Activated CD8-positive, alpha-beta memory T cell treated with anti-CD3 and anti-CD28 coated beads for 24 hours (primary cell): Measurements from ENCODE around the gene MYO1B.

Experiments
- DNase-seq: peaks from one replicate; pipeline ENCODE4 v3.0.0-alpha.2; 2020

The MYO1B gene

DNA sequence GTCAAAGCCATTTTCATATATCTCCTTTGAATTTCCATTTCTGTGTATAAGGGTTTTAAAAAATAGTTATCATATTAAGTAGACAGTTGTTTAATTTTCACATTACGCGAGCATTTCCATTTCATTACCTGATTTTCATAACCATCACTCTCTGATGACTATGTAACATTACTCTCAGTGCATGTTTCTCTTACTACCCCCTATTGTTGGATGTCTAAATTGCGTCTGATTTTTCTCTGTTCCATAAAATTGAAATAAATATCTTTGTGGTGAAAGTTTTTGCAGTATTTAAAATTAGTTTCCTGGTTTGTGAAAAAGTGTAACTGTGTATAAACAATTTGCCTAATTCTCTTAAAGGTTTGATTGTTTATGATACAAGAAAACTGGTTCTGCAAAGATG, 123.8 kb downstream of the MYO1B start:
- no peak for DNase-seq

DNA sequence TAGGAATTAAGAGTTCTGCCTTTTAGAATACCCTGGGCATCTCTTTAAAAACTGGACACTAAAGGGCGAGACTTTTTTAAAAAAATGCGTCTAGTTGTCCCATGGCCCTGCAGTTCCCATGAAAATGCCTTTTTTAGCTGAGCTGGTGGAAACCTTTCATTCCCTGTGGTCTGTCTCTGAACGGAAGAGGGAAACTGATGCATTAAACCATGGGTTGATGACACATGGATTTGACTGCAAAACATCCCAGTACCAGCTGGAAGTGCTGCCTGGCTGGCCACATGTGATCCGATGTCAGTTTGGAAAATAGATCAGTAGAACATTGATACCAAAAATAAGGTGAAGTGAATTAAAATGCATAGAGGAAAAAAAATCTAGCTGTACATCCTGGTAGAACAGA, 129.2 kb downstream of the MYO1B start:
- DNase-seq, result no peak

DNA sequence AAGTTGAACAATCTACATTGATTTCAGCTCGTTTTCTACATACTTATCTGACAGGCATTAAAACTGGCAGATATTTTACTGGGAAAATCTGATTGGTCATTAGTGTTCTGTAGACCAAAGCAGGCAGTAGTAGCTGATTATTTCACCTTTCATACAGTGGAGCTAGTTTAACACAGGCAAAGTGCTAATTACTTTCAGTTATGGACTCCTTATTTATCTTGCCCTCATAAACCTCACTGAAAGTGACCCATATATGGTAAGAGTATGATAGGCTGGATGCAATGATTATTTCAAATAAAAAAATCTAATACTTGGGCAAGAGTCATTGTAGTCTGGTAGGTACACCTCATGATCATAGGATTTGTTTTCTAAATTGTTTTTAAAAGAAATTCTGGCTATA, 129.7 kb downstream of the MYO1B start:
- no peak for DNase-seq

DNA sequence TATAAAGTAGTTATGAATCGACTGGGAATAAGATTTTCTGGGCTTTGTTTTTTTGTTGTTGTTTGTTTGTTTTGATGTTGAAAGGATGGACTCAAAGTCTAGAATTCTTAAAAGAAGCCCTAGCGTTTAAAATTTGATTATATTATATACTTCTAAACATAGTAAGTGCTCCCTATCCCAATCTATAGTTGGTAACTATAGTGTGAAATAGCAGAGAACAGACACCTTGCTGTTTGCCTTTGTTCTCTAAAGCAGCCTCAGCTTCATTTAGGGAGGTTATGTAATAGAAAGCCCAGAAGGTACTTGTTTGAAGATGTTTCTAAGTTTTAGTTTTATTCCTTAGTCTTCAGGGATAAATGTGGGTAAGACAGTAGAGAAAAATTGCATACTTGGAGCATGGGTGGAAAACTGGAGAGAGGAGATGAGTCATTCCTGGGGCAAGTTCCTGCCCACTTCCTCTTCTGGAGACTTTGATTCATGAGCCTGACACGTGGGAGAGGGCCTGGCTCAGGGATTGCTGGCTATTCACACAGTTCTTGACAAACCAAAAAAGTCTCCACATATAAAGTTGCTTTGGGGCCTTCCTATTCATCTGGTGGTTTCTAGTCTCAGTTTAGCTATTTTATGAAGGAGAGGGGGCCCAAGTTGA, 131.9 kb downstream of the MYO1B start:
- no peak for DNase-seq

DNA sequence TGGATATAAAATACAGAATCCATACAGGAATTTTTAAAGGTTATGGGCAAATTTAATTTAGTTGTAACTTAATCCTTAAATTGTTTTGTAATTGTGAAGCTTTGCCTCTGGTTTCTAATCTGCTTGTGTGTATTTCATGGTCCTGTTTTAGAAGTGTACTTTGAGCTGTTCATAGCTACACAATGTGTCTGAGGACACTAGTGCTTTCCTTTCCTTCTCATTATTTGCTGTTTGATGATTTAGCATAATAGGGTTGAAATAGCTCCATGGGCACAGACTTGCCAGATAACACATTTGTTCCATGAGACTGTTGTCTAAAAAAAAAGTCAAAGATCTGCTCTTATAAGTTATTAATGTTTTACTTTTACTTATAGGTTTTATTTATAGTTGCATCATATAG, 134.2 kb downstream of the MYO1B start:
- DNase-seq, result no peak

DNA sequence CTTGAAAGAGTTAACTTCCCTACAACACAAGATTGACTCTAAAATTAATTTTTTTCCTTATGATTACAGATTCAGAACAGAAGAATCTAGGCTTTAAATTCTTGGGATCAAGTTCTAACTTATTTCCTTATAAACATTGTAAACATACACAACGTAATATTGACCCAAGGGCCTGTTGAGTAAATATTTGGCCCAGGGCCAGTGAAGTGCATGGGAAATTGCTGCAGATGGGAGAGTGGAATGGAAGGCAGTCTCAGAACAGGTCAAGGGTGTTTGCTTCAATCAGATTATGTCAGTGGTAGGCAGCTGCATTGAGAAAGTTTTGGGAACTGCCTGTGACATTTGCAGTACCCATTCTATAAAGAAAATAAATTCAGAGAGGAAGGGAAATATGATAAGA, 137.6 kb downstream of the MYO1B start:
- no peak for DNase-seq

DNA sequence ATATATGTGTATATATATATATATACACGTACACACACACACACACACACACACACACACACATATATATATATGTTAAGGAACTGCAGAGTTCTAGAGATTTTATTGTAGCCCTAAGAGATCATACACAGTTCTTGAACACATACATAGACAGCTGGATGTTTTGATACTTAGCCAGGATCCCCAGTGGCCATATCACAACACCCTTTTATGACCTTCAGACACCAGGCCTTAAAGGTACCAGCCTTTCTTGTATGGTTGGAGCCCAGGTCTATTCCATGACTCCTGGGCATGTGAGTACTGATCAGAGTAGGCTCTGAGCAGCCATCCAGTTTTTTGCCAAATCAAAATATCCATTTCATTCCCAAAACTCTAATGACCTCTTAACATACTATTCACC, 138.3 kb downstream of the MYO1B start:
- DNase-seq, result no peak

DNA sequence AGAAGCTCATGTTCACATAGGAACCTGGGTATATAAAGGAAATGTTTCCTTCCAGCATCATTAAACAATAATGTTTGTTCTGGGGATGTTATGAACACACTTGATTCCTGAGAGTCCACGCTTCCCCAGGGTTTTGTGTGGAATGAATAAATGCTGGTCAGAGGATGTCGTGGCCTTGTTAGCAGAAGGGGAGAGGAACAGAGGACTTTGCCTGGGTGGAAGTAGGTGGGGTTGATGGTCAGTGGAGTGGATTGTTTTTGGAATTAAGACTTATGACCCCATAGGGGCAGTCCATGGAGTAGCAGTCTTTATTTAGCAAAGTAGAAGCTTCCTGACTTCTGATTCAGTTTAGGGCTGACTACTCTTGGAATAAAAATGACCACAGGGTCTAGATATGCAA, 139.6 kb downstream of the MYO1B start:
- DNase-seq, result no peak

DNA sequence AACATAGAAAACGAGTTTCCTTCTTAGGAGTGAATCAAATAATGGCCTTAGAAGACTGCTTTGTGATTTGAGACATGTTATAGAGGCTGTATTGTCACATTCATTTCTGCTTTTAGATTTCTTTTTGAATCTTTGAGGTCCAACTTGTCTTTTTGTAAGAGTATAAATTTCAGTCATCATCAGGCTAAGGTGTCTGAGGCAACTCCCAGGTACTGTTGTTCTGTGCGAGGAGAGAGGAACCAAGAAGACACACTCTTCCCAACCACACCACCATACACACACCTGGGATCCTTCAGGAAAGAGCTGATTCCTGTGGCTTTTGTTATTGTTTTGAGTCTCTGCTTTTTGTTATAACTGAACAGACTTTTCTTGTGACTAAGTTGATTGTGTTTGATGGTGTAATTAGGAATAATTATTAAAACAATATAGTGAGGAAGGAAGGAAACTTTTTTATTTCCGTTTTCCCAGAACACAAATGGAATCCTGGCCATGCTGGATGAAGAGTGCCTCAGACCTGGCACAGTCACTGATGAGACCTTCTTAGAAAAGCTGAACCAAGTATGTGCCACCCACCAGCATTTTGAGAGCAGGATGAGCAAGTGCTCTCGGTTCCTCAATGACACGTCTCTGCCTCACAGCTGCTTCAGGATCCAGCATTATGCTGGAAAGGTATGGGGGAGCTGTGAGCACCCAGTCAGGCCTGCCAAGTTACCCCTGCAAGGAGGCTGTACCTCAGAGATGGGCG, 140.4 kb downstream of the MYO1B start:
- no peak for DNase-seq

DNA sequence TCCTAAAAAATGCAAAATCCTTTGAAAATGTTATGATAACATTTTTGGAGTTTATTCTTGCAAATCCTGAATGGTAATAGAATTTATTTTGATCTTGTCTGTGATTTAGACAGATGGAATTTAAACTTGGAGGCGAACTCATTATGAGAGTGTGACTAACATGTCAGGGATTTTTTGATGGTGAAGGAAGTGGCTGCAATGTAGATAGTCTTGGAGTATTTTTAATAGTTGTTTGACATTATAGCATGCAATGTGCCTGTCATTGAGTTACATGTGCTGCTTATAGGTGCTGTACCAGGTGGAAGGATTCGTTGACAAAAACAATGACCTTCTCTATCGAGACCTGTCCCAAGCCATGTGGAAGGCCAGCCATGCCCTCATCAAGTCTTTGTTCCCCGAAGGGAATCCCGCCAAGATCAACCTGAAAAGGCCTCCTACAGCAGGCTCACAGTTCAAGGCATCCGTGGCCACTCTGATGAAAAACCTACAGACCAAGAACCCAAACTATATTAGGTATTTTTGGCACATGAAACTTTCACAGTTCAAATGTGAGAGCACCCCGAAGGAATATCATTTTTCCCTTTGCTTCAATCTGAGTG, 141.8 kb downstream of the MYO1B start:
- no peak for DNase-seq

DNA sequence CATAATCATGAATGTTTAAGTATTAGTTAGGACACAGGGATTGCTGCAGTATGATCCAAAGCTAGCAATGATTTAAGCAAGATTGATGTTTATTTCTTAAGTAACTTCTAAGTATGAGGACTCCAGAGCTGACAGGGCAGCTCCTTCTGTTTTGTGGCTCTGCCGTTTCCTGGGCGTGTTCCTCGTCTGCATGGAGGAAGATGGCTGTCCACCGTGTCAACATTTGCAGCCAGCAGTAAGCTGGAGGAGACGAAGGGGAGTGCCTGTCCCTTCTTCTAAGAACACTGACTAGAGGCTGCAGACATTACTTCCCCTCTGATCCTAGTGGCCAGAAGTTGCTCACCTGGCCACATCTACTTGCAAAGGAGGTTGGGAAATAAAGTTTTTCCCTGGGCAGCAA, 144.1 kb downstream of the MYO1B start:
- no peak for DNase-seq

DNA sequence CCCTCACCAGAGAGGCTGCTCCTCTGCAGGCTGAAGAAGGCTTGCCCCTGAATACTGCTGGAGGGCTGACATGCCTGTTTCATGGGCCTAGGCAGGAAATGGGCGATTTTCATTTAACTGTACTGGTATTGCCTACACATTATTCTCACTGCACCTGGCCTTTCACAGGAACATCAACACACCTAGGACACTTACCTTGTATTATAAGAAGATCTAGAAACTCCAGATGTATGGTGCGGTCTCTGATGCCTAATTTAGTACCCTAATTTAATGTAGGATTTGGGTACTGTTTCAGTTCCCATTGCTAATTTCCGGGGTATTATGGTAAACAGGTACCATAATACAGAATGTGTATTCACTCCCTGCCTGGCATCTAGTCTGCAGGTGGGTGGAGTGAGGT, 146.0 kb downstream of the MYO1B start:
- DNase-seq, result no peak

DNA sequence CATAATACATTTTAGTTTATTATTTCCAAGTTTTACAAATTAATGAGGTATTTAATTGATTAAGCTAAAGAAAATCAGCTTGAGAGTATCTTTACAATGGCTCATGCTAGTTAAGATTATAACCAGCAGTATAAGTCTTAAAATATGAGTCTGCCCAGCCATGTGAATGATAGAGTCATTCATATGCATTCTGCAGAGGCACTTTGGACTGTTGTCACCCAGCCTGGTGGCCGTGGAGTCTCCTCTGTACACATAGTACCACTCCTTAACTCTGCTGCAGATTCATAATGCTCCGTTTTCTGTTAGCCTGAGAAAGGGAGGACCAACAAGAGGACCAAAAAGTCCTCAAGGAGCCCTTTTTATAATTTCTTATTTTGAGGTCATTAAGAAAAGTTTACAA, 148.8 kb downstream of the MYO1B start:
- no peak for DNase-seq

DNA sequence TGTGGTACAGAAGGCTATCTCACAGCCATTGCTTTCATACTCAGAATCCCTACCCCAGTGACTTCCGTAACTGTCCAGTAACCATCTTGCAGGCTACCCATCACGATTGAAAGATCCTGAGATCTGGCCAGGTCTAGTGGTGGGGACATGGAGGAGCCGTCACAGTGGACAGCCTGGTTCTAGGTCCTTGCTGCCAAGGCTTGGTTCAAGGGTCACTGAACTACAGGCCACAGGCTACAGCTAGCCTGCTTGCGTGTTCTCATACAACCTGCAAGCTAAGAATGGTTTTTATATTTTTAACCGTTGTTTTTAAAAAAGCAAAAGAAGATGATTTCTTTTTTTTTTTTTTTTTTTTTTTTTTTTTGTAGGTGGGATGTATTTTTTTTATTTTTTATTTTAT, 151.6 kb downstream of the MYO1B start:
- no peak for DNase-seq

DNA sequence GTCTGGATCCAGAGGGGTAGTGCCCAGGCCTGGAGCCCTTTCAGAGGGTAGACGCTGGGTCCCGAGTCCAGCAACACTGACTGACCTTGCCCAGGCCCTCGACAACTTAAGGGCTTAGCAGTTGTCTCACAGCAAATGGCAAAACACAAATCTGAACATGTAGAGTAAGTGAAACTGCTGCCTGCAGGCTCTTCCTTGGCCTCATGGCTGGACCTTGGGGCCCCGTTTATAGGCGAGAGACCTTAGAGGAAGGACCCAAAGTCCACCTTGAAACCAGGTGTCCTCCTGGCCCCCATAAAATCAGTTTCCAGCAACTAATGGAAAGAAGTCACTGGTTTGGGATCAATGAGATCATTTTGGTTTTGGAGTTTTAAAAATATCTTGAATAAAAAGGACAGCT, 154.4 kb downstream of the MYO1B start:
- no peak for DNase-seq

DNA sequence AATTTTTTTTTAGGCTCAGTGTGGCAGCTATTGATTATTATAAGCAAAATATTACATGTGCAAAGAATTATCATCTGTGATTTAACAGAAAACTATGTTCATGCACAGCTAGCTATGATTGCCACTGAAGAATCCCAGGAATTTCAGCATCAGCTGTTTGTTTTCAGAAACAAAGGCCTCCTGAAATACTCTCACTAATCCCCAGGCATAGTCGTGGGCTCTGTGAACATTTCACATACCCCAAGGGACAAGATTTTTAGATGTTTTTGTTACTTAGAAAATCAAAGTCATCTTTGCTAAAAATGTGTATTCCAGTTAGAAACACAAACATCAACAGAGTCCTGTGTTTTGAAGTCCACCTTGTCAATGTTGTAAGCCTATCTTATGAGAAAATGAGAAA, 156.1 kb downstream of the MYO1B start:
- DNase-seq, result no peak

DNA sequence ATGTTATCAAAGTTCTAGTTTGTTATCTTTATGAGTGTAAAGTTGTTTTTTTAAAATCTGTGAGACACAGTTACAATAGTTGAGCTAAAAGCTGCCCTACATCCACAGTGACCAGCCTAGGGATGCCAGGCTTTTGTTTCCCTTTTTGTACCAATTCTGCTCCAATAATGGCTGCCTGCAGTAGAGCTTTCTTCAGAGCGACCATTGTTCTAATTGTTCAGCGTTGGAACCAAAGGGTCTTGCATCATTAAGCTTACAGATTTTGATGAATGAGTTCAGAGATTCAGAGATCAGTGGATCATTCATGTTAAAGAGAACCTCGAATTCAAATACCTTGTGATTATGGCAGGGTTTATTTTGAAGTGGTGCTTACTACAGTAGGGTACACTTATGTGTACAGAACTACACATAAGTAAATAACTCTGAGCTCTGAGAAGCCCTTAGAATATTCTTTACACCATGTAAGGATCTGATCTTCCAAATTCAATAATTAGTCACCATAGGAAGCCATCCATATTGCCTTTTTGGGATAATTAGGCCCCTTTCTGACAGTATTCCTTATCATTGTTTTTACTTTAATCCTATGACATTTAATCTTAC, 157.9 kb downstream of the MYO1B start:
- no peak for DNase-seq

DNA sequence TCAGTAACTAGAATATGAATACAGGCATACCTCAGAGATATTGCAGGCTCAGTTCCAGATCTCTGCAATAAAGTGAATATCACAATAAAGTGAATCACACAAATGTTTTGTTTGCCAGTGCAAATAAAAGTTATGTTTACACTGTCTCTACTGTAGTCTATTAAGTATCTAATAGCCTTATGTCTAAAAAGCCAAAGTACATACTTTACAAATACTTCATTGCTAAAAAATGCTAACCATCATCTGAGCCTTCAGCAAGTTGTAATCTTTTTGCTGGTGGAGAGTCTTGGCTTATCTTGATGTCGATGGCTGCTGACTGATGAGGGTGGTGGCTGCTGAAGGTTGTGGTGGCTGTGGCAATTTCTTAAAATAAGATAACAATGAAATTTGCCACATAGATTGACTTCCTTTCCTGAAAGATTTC, 159.4 kb downstream of the MYO1B start:
- no peak for DNase-seq

DNA sequence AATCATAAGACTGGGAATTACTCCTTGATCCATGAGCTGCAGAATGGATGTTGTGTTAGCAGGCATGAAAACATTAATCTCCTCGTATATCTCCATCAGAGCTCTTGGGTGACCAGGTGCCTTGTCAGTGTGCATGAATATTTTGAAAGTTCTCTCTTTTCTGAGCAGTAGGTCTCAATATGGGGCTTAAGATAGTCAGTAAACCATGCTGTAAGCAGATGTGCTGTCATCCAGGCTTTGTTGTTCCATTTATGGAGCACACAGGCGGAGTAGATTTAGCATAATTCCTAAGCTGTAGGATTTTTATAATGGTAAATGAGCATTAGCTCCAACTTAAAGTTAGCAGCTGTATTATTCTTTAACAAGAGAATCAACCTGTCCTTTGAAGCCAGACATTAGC, 160.3 kb downstream of the MYO1B start:
- no peak for DNase-seq

DNA sequence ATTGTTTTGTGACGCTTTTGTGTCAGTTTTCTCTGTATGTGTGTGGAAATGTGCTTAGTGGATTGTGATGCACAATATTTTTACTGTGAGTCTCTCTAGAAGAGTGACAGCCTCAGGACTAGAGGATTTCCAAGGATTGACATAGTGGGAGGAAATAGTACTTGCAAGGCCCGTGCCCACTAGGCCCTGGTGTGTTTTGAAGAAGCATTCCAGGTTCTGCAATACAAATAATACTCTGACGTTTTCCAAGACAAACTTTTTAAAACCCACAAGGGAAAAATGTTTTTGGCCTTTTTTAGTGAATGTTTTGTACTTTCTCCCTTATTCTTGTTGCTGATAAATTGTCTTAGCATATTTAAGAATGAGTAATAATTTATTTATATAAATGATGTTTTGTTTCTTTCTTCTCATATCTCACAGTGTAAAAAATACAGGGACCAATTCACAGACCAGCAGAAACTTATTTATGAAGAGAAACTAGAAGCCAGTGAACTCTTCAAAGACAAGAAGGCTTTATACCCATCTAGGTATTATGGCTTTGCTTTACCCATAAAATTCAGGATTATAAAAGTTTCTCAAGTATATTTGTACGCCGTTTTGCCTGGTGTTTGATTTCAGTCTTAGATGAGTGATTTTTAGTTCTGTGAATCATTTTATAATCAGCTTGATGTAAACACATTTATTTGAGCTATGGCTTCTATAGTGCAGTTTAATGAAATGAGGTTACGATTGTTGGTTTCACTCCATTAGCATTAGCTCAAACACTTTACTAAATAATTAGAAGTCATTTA, 165.6 kb downstream of the MYO1B start:
- DNase-seq, result no peak

DNA sequence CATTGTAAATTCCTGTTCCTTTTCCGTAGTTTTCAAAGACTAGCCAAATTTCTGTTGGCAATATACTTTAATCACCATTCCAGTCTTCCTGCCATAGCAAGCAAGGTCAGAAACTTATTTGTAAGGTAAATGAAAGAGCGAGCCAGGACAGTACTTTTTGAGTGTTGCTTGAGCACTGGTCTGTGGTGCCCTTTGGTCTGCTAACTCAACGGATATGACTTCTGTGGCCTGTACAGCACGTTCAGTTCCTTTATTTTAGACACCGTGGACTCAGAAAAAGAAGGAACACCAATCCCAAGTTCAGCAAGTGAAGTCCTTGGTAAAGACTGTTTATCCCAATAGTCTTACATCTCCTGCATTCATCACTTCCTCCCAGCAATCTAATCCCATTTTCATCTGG, 166.3 kb downstream of the MYO1B start:
- DNase-seq, result no peak

DNA sequence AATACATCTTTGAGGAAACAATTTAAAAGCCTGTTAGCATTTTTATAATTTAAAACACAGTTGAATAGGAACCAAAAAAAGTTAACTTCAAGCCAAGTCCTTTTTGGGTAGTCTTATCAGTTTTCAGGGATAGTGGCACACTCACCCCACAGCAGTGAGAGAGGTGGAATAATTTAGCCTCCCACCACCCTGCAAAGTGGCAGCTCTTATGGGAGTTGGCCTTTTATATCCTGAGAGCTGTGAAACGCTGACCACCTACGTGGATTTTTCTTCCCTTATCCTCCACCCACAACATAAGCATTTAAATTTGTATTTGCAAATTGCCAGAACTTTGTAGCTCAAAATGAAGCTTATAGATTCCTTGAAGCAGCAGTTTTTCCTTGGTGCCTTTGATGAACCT, 167.1 kb downstream of the MYO1B start:
- no peak for DNase-seq

DNA sequence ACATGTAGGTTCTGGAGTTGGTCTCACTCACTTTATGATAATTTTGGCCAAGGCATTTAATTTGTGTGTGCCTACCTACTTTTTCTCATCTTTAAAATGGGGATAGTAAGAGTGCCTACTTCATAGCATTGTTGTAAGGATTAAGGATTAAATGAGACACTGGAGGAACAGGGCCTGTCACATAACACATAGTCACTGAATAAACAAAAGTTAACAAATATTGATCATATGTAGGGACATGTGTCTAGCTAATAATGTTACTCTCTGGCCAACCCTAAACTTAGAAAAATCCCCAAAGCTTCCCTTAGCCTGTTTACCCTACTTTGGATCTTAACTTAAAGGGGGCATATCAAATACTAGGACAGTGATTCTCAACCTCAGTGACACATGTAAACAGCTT, 169.9 kb downstream of the MYO1B start:
- DNase-seq, result no peak
